Measurements from ENCODE around the gene CFAP221. TPM values are rescaled to one million over a fixed set of nuclear protein-coding genes. Genes with fewer than 3 reads are reported as not detected.

CFAP221 gene
- total RNA-seq, 4 donors from 2014 or later = 0.25 to 8.6 (median 0.66) TPM; not detected in 1

GRCh38 chr2:119702203-119702917 is 158.1 kb downstream of the CFAP221 start:
- Histone ChIP-seq H3K27me3 (peaks cover 4% of the 10 kb centered on the region), H3K4me1 (peaks cover 0 to 11% (median 0%) of the 10 kb centered on the region in 3 donors), H3K27ac (no peak overlapping the region), H3K9me3 (peaks cover 0 to 8% (median 0%) of the 10 kb centered on the region in 3 donors), H3K36me3 (peaks cover 0 to 16% of the 10 kb centered on the region in 2 donors), H3K4me3 (no peak overlapping the region)
- TF ChIP-seq EP300 (IDR thresholded peaks at IDR 0.05) (no peak), POLR2A (IDR thresholded peaks at IDR 0.05) (no peak), POLR2AphosphoS5 (IDR thresholded peaks at IDR 0.05) (no peak), CTCF (IDR thresholded peaks at IDR 0.05) (no peak)
- ATAC-seq = no peak
- 43 to 48% methylated on average over 1 to 2 of the region's 2 CpGs for WGBS, 2 donors (ENCODE audit: low coverage in 1 of 2)

- WGBS, 2 donors (ENCODE audit: low coverage in 1 of 2) = 17 to 100% methylated on average over 1 to 3 of the region's 13 CpGs
- Histone ChIP-seq H3K9me3 (peaks cover 0 to 8% (median 0%) of the 10 kb centered on the region in 3 donors), H3K4me3 (no peak overlapping the region), H3K4me1 (peaks cover 0 to 11% (median 0%) of the 10 kb centered on the region in 3 donors), H3K27me3 (peaks cover 4% of the 10 kb centered on the region), H3K36me3 (peaks cover 0 to 16% of the 10 kb centered on the region in 2 donors), H3K27ac (no peak overlapping the region)
- ATAC-seq = peak; percentile 86
- TF ChIP-seq POLR2AphosphoS5 (IDR thresholded peaks at IDR 0.05) (no peak), CTCF (IDR thresholded peaks at IDR 0.05) (peak in 3 of 4 experiments; percentile 85 to 97 (median 87))
Measured at GRCh38 chr2:119702918-119703401, 158.7 kb downstream of the CFAP221 start.

- Histone ChIP-seq H3K4me3 (no peak overlapping the region), H3K4me1 (peaks cover 0 to 11% (median 0%) of the 10 kb centered on the region in 3 donors), H3K27me3 (peaks cover 4% of the 10 kb centered on the region), H3K9me3 (peaks cover 0 to 8% (median 0%) of the 10 kb centered on the region in 3 donors), H3K36me3 (peaks cover 0 to 16% of the 10 kb centered on the region in 2 donors), H3K27ac (no peak overlapping the region)
- ATAC-seq = no peak
- WGBS, 2 donors (ENCODE audit: low coverage in 1 of 2) = 0 to 50% methylated on average over 1 to 2 of the region's 5 CpGs
- TF ChIP-seq POLR2AphosphoS5 (IDR thresholded peaks at IDR 0.05) = no peak
- no peak for TF ChIP-seq POLR2A (IDR thresholded peaks at IDR 0.05)
- no peak for TF ChIP-seq CTCF (IDR thresholded peaks at IDR 0.05)
- TF ChIP-seq EP300 (IDR thresholded peaks at IDR 0.05) = no peak
Measured at GRCh38 chr2:119703526-119703925, 159.3 kb downstream of the CFAP221 start.

- no peak for ATAC-seq
- Histone ChIP-seq H3K9me3 (peaks cover 0 to 8% (median 0%) of the 10 kb centered on the region in 3 donors), H3K27me3 (no peaks in the 10 kb centered on the region), H3K27ac (no peak overlapping the region), H3K4me3 (no peak overlapping the region), H3K36me3 (peaks cover 0 to 16% of the 10 kb centered on the region in 2 donors), H3K4me1 (peaks cover 0 to 11% (median 0%) of the 10 kb centered on the region in 3 donors)
- WGBS, 2 donors (ENCODE audit: low coverage in 1 of 2) = 20 to 51% methylated on average over 2 of the region's 2 CpGs
- TF ChIP-seq POLR2A (IDR thresholded peaks at IDR 0.05) = no peak
- no peak for TF ChIP-seq EP300 (IDR thresholded peaks at IDR 0.05)
- no peak for TF ChIP-seq POLR2AphosphoS5 (IDR thresholded peaks at IDR 0.05)
- TF ChIP-seq CTCF (IDR thresholded peaks at IDR 0.05) = no peak
Measured at GRCh38 chr2:119704670-119705120, 160.4 kb downstream of the CFAP221 start.

Data from gastroesophageal sphincter (tissue), 4 donors.